T-helper 2 cell treated with Interferon-gamma antibody and Interleukin-4, amounts not matched to agents 5 μg/mL and 100 μg/mL, for 36 hours (primary cell): ENCODE results near the gene GRIK4.

Experiments
- DNase-seq: peaks from one replicate; pipeline ENCODE4 v3.0.0; 2021; ENCODE audit warnings: low spot score
- H3K27ac Mint-ChIP-seq: one replicate; pipeline ENCODE4 v1.8.0; 2021; ENCODE audit warnings: mild to moderate bottlenecking, mixed read lengths
- H3K27me3 Mint-ChIP-seq: one replicate; pipeline ENCODE4 v1.8.0; 2021; ENCODE audit warnings: low read depth, mixed read lengths
- H3K36me3 Mint-ChIP-seq: one replicate; pipeline ENCODE4 v1.8.0; 2021; ENCODE audit warnings: low read depth, mixed read lengths
- H3K4me1 Mint-ChIP-seq: one replicate; pipeline ENCODE4 v1.8.0; 2021; ENCODE audit warnings: low read depth, mixed read lengths
- H3K4me3 Mint-ChIP-seq: one replicate; pipeline ENCODE4 v1.8.0; 2022; ENCODE audit warnings: mild to moderate bottlenecking, moderate library complexity, mixed read lengths
- H3K9me3 Mint-ChIP-seq: one replicate; pipeline ENCODE4 v1.8.0; 2021; ENCODE audit warnings: mixed read lengths

The GRIK4 gene

GRCh38 chr11:120869516-120870011, 358.0 kb downstream of the GRIK4 start:
- Mint-ChIP-seq H3K9me3 (no peaks in the 10 kb centered on the region), H3K36me3 (no peaks in the 10 kb centered on the region), H3K27me3 (peaks cover 3% of the 10 kb centered on the region), H3K27ac (no peak overlapping the region), H3K4me1 (no peaks in the 10 kb centered on the region), H3K4me3 (no peak overlapping the region)
- no peak for DNase-seq

- Mint-ChIP-seq H3K27me3 (peaks cover 3% of the 10 kb centered on the region), H3K4me1 (no peaks in the 10 kb centered on the region), H3K4me3 (no peak overlapping the region), H3K27ac (no peak overlapping the region), H3K9me3 (peaks cover 3% of the 10 kb centered on the region), H3K36me3 (no peaks in the 10 kb centered on the region)
- DNase-seq = no peak
These were observed 359.6 kb downstream of the GRIK4 start for GRCh38 chr11:120871194-120871593.

DNA sequence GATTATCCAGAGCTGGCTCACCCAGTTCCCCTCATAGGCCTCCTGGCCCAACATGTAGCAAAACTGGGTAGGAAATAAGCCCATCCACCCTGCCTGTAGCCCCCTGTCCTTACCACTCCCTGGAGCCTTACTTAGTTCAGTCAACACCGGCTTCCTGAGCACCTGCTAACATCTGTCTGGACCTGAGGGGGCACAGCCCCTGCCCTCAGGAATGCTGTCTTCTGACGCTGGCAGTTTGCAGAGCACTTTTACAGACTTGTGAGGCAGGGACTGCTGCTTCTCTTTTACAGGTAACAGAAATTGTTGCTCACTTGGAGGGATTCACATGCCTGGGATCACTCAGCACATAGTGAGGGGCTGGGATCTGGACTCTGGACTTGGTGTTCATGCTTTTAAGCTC, 360.4 kb downstream of the GRIK4 start:
- Mint-ChIP-seq H3K36me3 (no peaks in the 10 kb centered on the region), H3K4me3 (no peak overlapping the region), H3K9me3 (peaks cover 6% of the 10 kb centered on the region), H3K27ac (no peak overlapping the region), H3K4me1 (no peaks in the 10 kb centered on the region), H3K27me3 (peaks cover 3% of the 10 kb centered on the region)
- no peak for DNase-seq

- Mint-ChIP-seq H3K36me3 (no peaks in the 10 kb centered on the region), H3K9me3 (peaks cover 6% of the 10 kb centered on the region), H3K4me3 (no peak overlapping the region), H3K4me1 (no peaks in the 10 kb centered on the region), H3K27me3 (no peaks in the 10 kb centered on the region), H3K27ac (no peak overlapping the region)
- no peak for DNase-seq
These were observed 362.6 kb downstream of the GRIK4 start for GRCh38 chr11:120873966-120874735.

GRCh38 chr11:120875986-120876385, 364.4 kb downstream of the GRIK4 start:
- H3K9me3 Mint-ChIP-seq = peaks cover 6% of the 10 kb centered on the region
- no peaks in the 10 kb centered on the region for H3K4me1 Mint-ChIP-seq
- H3K27me3 Mint-ChIP-seq = no peaks in the 10 kb centered on the region
- no peaks in the 10 kb centered on the region for H3K36me3 Mint-ChIP-seq
- H3K4me3 Mint-ChIP-seq = no peak overlapping the region
- no peak for DNase-seq
- H3K27ac Mint-ChIP-seq = no peak overlapping the region

DNA sequence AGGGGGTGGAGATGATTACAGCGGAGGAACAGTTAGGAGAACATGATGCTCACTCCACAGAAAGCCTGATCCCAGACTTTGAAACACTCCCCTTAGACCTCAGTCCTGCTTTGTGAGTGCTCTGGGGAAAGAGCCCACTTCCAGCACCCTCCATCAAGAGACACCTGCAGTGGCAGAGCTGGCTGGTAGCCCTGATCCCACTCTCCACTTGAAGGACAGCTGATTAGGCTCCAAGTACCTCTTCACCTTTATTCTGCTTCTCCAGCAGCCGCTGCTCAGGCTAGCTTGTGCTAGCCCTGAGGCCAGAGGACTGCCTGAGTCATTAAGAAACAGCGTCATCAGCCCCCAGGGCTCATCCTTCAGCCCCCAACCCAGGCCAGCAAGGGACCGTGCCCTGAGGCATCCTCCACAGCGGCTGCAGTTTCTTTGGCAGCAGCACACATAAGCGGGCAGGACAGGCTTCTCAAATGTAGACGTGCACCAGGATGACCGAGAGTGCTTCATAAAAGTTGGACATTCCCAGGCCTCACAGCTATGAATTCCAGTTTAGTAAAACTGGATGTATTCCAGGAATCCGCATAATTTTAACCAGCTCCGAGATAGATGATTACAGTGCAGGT, 366.3 kb downstream of the GRIK4 start:
- Mint-ChIP-seq H3K27ac (no peak overlapping the region), H3K27me3 (peaks cover 2% of the 10 kb centered on the region), H3K36me3 (no peaks in the 10 kb centered on the region), H3K9me3 (peaks cover 6% of the 10 kb centered on the region), H3K4me1 (no peaks in the 10 kb centered on the region), H3K4me3 (no peak overlapping the region)
- no peak for DNase-seq

- Mint-ChIP-seq H3K9me3 (peaks cover 6% of the 10 kb centered on the region), H3K27me3 (peaks cover 2% of the 10 kb centered on the region), H3K27ac (no peak overlapping the region), H3K36me3 (no peaks in the 10 kb centered on the region), H3K4me3 (no peak overlapping the region), H3K4me1 (no peaks in the 10 kb centered on the region)
- DNase-seq = no peak
These were observed 367.2 kb downstream of the GRIK4 start for GRCh38 chr11:120878781-120879180.

DNA sequence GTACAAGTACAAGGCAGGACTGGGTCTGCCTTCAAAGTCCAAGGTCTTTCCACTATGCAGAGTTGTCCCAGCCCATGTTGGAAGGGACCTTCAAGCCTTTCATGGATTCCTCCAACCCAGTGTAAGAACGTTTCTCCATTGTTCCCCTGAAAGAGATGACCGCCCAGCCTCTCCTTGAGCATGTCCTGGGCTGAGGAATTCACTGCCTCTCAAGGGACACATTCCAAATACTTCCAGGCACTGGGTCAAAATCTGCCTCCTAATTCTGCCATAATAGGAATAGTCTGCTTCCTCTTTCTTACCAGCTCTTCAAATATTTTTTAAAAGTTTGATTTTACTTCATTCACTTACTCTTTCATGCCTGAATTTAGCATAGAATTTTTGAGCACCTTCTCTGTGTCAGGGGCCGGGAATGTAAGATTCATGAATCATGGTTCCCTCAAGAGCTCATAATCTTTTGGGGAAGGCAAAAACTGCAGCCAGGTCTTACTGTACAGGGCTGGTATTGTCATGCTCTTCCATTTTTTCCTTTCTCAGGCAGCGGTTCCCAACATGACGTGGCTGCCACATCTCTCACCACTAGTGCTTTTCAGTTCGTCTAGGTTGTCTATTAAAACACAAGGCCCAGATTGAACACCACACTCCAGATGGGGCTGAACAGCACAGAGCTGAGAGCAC, 369.1 kb downstream of the GRIK4 start:
- H3K4me1 Mint-ChIP-seq = no peaks in the 10 kb centered on the region
- H3K4me3 Mint-ChIP-seq = no peak overlapping the region
- peaks cover 2% of the 10 kb centered on the region for H3K27me3 Mint-ChIP-seq
- no peak for DNase-seq
- H3K36me3 Mint-ChIP-seq = no peaks in the 10 kb centered on the region
- no peak overlapping the region for H3K27ac Mint-ChIP-seq
- peaks cover 6% of the 10 kb centered on the region for H3K9me3 Mint-ChIP-seq

- Mint-ChIP-seq H3K4me1 (no peaks in the 10 kb centered on the region), H3K9me3 (no peaks in the 10 kb centered on the region), H3K27ac (no peak overlapping the region), H3K27me3 (peaks cover 2% of the 10 kb centered on the region), H3K36me3 (no peaks in the 10 kb centered on the region), H3K4me3 (no peak overlapping the region)
- no peak for DNase-seq
These were observed 370.0 kb downstream of the GRIK4 start for GRCh38 chr11:120881596-120881995.

- DNase-seq = no peak
- Mint-ChIP-seq H3K4me3 (no peak overlapping the region), H3K27ac (no peak overlapping the region), H3K9me3 (no peaks in the 10 kb centered on the region), H3K36me3 (no peaks in the 10 kb centered on the region), H3K27me3 (peaks cover 2% of the 10 kb centered on the region), H3K4me1 (no peaks in the 10 kb centered on the region)
These were observed 370.6 kb downstream of the GRIK4 start for GRCh38 chr11:120882175-120882574.

DNA sequence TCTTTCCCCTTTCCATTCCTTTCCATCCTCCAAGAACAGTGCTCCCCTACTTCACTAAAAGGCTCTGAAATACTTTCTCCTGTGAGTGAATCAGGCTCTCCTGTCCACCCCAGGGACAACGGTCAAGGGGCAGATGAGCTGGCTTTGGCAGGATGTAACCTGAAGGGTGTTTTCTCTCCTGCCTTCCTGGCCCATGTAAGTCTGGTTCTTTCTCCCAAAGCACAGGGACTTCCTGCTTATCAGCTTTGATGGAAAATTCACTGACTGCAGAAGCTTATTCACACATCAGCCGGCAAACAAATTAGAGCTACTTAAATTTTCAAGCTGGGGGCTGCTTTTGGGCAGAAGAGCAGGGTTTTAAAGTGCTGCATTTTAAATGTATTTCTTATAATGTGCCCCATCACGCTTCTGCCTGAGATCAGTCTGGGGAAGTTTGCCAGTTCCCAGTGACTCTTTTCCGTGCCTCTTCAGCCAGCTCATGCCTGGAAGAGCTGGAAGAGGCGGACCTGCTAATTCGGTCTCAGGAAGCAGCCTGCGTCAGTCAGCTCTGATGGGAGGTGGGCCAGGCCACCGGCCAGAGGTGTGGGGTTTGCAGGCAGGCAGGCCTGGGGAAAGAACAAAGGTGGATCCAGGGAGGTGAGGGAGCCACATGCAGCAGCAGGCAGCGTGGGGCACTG, 372.0 kb downstream of the GRIK4 start:
- no peak overlapping the region for H3K27ac Mint-ChIP-seq
- no peak overlapping the region for H3K4me3 Mint-ChIP-seq
- no peak for DNase-seq
- peaks cover 2% of the 10 kb centered on the region for H3K27me3 Mint-ChIP-seq
- no peaks in the 10 kb centered on the region for H3K4me1 Mint-ChIP-seq
- H3K36me3 Mint-ChIP-seq = no peaks in the 10 kb centered on the region
- H3K9me3 Mint-ChIP-seq = no peaks in the 10 kb centered on the region

DNA sequence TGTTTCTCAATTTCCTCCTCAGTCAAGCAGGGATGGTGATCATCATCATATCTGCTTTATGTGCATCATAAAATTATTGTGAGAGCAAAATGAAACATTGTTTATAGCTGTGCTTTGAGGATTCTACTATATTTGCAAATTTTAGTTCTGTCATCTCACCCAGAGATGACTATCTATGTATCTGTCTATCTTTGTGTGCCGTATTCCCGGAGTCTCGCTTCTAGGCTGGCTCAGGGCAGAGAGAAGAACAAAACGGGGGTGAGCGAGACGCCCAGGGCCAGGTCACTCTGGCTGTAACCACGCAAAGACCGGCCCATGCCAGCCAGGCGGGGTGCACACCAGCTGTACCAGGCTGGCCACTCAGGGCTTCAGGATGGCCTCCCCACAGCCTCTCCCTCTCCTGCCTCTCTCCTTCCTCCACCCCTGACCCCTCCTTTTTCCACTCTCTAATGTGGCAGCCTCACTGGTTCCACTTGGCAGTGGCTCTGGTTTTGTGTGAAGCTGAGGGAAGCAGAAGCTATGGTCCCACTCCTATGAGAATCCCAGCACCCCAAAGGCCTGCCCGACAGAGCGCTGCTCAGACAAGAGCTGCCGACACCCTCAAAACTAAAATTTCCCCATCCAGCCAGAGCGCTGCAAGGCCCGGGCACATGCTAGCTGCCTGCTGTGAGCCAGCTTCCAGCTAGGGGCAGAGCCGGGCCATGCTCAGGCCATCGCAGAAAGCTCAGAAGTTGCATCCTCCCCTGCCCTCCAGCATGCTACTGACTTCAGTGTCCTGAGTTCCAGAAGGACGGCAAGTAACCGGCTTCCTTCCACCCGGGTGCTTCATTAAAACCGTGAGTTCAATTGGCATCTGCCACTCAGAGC, 372.8 kb downstream of the GRIK4 start:
- H3K27ac Mint-ChIP-seq = no peak overlapping the region
- H3K36me3 Mint-ChIP-seq = no peaks in the 10 kb centered on the region
- H3K4me3 Mint-ChIP-seq = no peak overlapping the region
- H3K9me3 Mint-ChIP-seq = no peaks in the 10 kb centered on the region
- H3K4me1 Mint-ChIP-seq = no peaks in the 10 kb centered on the region
- H3K27me3 Mint-ChIP-seq = peaks cover 2% of the 10 kb centered on the region
- DNase-seq = no peak

- H3K4me3 Mint-ChIP-seq = no peak overlapping the region
- no peak overlapping the region for H3K27ac Mint-ChIP-seq
- no peaks in the 10 kb centered on the region for H3K36me3 Mint-ChIP-seq
- DNase-seq = no peak
- H3K4me1 Mint-ChIP-seq = no peaks in the 10 kb centered on the region
- no peaks in the 10 kb centered on the region for H3K9me3 Mint-ChIP-seq
- H3K27me3 Mint-ChIP-seq = peaks cover 3% of the 10 kb centered on the region
These were observed 379.2 kb downstream of the GRIK4 start for GRCh38 chr11:120890609-120891320.
